ENCODE data around the gene NT5DC2. TPM values are rescaled to one million over a fixed set of nuclear protein-coding genes. Genes with fewer than 3 reads are reported as not detected.

The NT5DC2 gene
- polyA plus RNA-seq, 4 donors: 4.9 to 46.9 (median 23.8) TPM

DNA sequence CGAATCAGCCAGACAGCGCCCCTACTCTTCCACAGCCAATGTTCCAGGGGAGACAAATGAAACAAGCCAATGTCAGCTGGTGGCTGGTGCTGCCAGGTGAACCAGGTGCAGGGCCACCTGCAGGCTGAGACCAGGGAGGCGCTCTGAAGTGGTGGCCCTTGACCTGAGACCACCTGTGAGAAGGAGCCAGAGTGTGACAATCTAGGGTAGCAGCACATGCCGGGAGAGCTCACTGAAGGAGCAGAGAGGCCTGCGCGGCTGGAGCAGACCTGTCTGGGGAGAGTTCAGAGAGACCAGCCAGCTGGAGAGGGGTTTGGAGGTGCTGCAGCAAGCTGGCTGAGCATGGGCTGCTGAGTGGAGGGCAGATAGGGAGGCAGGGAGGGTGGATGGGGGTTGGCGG is 39.2 kb downstream of the NT5DC2 start:
- Histone ChIP-seq H3K27me3 (ENCODE audit: control insufficient read depth in 3 of 3, insufficient read depth in 3 of 3, low read length in 3 of 3) (no peaks in the 10 kb centered on the region), H3K4me1 (ENCODE audit: control insufficient read depth in 3 of 3, insufficient read depth in 2 of 3, low read depth in 1 of 3, low read length in 2 of 3) (no peaks in the 10 kb centered on the region), H3K9me3 (ENCODE audit: control insufficient read depth in 2 of 2, insufficient read depth in 1 of 2, low read depth in 1 of 2, low read length in 1 of 2) (no peaks in the 10 kb centered on the region), H3K36me3 (ENCODE audit: control insufficient read depth in 3 of 3, insufficient read depth in 2 of 3, low read depth in 1 of 3, low read length in 3 of 3) (peaks cover 2 to 51% (median 17%) of the 10 kb centered on the region in 3 donors), H3K4me3 (ENCODE audit: low read depth in 1 of 3, low read length in 3 of 3) (no peak overlapping the region), H3K27ac (ENCODE audit: low read depth in 1 of 3, low read length in 2 of 3) (peak overlapping the region in 1 of 3 donors; percentile 18)
- WGBS, 3 donors: 65 to 77% (median 75%) methylated on average over 7 of the region's 7 CpGs
- no peak for FAIRE-seq
- no peak for DNase-seq

DNA sequence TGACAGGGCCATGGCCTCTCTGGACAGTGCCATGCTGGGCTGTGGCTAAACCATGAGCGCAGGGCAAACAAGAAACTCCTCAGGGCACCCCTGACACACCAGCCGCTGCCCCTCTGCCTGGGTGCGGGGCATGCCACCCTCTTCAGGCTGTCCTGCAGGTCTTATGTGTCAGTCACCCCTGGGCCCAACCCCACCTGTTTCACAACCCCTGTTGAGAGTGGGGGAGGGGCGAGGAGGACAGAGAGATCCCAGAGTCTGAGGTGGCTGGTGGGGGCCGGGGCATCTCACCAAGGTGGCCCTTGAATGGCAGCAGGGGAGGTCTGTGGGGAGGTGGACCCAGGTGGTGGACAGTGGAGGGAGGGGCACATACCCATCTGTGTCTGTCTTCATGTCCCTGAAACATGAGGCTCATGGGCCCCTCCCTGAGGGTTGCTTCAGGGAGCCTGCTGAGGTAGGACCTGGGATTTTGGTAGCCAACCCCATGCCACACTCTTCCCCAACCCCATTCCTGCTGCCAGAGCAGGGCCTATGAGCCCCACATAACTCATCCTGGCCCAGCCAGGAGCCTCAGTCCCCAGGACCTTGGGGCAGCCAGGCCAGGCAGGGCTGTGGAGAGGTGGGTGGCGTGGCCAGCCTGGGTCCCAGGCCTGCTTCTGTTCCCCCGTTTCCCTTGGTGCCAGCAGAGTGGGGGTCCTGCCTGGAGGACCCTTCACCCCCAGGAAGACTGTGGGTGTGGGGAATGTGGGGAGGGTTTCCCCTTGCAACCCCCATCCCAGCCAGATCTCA is 40.2 kb downstream of the NT5DC2 start:
- Histone ChIP-seq H3K9me3 (ENCODE audit: control insufficient read depth in 2 of 2, insufficient read depth in 1 of 2, low read depth in 1 of 2, low read length in 1 of 2) (no peaks in the 10 kb centered on the region), H3K36me3 (ENCODE audit: control insufficient read depth in 3 of 3, insufficient read depth in 2 of 3, low read depth in 1 of 3, low read length in 3 of 3) (peaks cover 2 to 60% (median 20%) of the 10 kb centered on the region in 3 donors), H3K4me1 (ENCODE audit: control insufficient read depth in 3 of 3, insufficient read depth in 2 of 3, low read depth in 1 of 3, low read length in 2 of 3) (no peaks in the 10 kb centered on the region), H3K27me3 (ENCODE audit: control insufficient read depth in 3 of 3, insufficient read depth in 3 of 3, low read length in 3 of 3) (no peaks in the 10 kb centered on the region), H3K4me3 (ENCODE audit: low read depth in 1 of 3, low read length in 3 of 3) (no peak overlapping the region), H3K27ac (ENCODE audit: low read depth in 1 of 3, low read length in 2 of 3) (no peak overlapping the region)
- no peak for FAIRE-seq
- 91 to 93% (median 92%) methylated on average over 6 to 7 of the region's 7 CpGs for WGBS, 3 donors
- no peak for DNase-seq

DNA sequence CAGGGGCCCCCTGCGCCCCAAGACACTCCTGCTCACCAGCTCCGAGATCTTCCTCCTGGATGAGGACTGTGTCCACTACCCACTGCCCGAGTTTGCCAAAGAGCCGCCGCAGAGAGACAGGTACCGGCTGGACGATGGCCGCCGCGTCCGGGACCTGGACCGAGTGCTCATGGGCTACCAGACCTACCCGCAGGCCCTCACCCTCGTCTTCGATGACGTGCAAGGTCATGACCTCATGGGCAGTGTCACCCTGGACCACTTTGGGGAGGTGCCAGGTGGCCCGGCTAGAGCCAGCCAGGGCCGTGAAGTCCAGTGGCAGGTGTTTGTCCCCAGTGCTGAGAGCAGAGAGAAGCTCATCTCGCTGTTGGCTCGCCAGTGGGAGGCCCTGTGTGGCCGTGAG is 41.6 kb downstream of the NT5DC2 start:
- no peak for DNase-seq
- H3K9me3 ChIP-seq (ENCODE audit: control insufficient read depth in 2 of 2, insufficient read depth in 1 of 2, low read depth in 1 of 2, low read length in 1 of 2): no peaks in the 10 kb centered on the region
- H3K27ac ChIP-seq (ENCODE audit: low read depth in 1 of 3, low read length in 2 of 3): no peak overlapping the region
- H3K36me3 ChIP-seq (ENCODE audit: control insufficient read depth in 3 of 3, insufficient read depth in 2 of 3, low read depth in 1 of 3, low read length in 3 of 3): peaks cover 2 to 74% (median 20%) of the 10 kb centered on the region in 3 donors
- H3K27me3 ChIP-seq (ENCODE audit: control insufficient read depth in 3 of 3, insufficient read depth in 3 of 3, low read length in 3 of 3): no peaks in the 10 kb centered on the region
- H3K4me1 ChIP-seq (ENCODE audit: control insufficient read depth in 3 of 3, insufficient read depth in 2 of 3, low read depth in 1 of 3, low read length in 2 of 3): no peaks in the 10 kb centered on the region
- FAIRE-seq: no peak
- no peak overlapping the region for H3K4me3 ChIP-seq (ENCODE audit: low read depth in 1 of 3, low read length in 3 of 3)
- 92 to 96% (median 93%) methylated on average over 21 of the region's 21 CpGs for WGBS, 3 donors

DNA sequence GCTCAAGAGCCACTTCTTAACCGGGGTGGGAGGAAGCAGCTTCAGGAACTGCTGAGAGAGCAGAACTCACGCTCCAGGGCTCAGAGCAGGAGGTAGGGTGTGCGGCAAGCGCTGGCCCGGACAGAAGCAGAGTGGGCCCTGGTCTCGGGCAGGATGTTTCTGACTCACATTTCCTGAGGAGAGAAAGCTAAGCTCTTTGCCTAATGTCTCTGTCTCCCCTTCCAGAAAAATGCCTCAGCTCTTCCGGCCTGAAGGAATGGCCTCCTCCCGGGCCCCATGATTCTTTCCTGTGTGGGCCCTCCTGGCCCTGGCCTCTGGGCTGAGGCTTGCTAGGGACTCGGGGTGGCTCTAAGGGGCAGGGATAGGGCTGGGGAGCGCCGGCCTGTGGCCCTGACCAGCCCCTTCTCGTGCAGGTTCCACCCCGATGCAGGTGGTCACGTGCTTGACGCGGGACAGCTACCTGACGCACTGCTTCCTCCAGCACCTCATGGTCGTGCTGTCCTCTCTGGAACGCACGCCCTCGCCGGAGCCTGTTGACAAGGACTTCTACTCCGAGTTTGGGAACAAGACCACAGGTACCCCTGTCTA is 42.6 kb downstream of the NT5DC2 start:
- H3K36me3 ChIP-seq (ENCODE audit: control insufficient read depth in 3 of 3, insufficient read depth in 2 of 3, low read depth in 1 of 3, low read length in 3 of 3): peaks cover 2 to 84% (median 22%) of the 10 kb centered on the region in 3 donors
- WGBS, 3 donors: 84 to 86% (median 86%) methylated on average over 19 to 23 of the region's 23 CpGs
- FAIRE-seq: no peak

DNA sequence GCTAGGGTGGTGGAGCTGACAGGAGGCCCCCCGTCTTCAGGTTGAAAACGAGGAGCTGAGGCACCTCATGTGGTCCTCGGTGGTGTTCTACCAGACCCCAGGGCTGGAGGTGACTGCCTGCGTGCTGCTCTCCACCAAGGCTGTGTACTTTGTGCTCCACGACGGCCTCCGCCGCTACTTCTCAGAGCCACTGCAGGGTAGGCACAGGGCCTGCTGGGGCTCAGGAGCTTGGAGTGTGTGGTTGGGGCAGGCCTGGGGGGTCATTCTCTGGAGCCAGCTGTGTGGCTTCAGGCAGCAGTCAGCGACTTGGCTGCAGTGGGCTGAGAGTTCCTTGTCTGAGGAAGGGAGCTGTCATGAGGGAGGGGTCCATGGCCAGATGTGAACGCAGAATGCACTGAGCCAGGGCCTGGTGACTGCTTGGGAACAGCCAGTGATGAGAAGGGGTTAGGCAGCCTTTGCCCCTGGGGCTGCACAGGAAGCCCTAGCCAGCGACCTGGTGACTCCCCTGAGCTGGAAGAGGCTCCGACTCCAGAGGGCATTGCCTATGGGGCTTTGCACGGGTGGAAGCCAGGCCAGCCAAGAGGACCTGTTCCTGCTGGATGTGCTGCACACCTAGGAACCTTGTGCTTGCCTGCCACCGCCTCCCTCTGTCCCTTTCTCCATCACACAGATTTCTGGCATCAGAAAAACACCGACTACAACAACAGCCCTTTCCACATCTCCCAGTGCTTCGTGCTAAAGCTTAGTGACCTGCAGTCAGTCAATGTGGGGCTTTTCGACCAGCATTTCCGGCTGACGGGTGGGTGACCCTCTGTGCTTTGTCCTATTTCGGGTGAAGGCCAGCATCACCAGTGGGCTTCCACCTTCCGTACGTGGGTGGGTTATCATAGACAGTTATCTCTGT is 43.4 kb downstream of the NT5DC2 start:
- Histone ChIP-seq H3K4me3 (ENCODE audit: low read depth in 1 of 3, low read length in 3 of 3) (no peak overlapping the region), H3K27me3 (ENCODE audit: control insufficient read depth in 3 of 3, insufficient read depth in 3 of 3, low read length in 3 of 3) (no peaks in the 10 kb centered on the region), H3K27ac (ENCODE audit: low read depth in 1 of 3, low read length in 2 of 3) (peak overlapping the region in 1 of 3 donors; percentile 6), H3K9me3 (ENCODE audit: control insufficient read depth in 2 of 2, insufficient read depth in 1 of 2, low read depth in 1 of 2, low read length in 1 of 2) (no peaks in the 10 kb centered on the region), H3K36me3 (ENCODE audit: control insufficient read depth in 3 of 3, insufficient read depth in 2 of 3, low read depth in 1 of 3, low read length in 3 of 3) (peaks cover 2 to 92% (median 22%) of the 10 kb centered on the region in 3 donors), H3K4me1 (ENCODE audit: control insufficient read depth in 3 of 3, insufficient read depth in 2 of 3, low read depth in 1 of 3, low read length in 2 of 3) (no peaks in the 10 kb centered on the region)
- no peak for DNase-seq
- 80 to 91% (median 88%) methylated on average over 22 of the region's 22 CpGs for WGBS, 3 donors
- FAIRE-seq: no peak

More for the DNA sequence above, 42.6 kb downstream of the NT5DC2 start:
- peak overlapping the region in 1 of 3 donors; percentile 11 for H3K27ac ChIP-seq (ENCODE audit: low read depth in 1 of 3, low read length in 2 of 3)
- H3K27me3 ChIP-seq (ENCODE audit: control insufficient read depth in 3 of 3, insufficient read depth in 3 of 3, low read length in 3 of 3): no peaks in the 10 kb centered on the region
- H3K4me3 ChIP-seq (ENCODE audit: low read depth in 1 of 3, low read length in 3 of 3): no peak overlapping the region
- no peak for DNase-seq
- no peaks in the 10 kb centered on the region for H3K4me1 ChIP-seq (ENCODE audit: control insufficient read depth in 3 of 3, insufficient read depth in 2 of 3, low read depth in 1 of 3, low read length in 2 of 3)
- no peaks in the 10 kb centered on the region for H3K9me3 ChIP-seq (ENCODE audit: control insufficient read depth in 2 of 2, insufficient read depth in 1 of 2, low read depth in 1 of 2, low read length in 1 of 2)

DNA sequence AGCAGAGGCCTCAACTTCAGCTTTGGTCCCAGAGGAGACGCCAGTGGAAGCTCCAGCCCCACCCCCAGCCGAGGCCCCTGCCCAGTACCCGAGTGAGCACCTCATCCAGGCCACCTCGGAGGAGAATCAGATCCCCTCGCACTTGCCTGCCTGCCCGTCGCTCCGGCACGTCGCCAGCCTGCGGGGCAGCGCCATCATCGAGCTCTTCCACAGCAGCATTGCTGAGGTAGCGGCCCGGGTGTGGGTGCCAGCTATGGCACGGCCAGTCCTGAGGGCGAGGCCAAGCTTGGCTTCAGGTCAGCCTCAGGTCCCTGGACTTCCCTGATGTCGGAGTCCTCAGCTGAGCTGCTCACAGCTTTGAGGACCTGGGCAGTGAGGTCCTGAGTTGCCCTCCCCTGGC is 44.2 kb downstream of the NT5DC2 start:
- FAIRE-seq (no peak), DNase-seq (no peak)
- 95% methylated on average over 16 to 18 of the region's 18 CpGs for WGBS, 3 donors
- Histone ChIP-seq H3K27ac (ENCODE audit: low read depth in 1 of 3, low read length in 2 of 3) (no peak overlapping the region), H3K36me3 (ENCODE audit: control insufficient read depth in 3 of 3, insufficient read depth in 2 of 3, low read depth in 1 of 3, low read length in 3 of 3) (peaks cover 2 to 99% (median 22%) of the 10 kb centered on the region in 3 donors), H3K27me3 (ENCODE audit: control insufficient read depth in 3 of 3, insufficient read depth in 3 of 3, low read length in 3 of 3) (no peaks in the 10 kb centered on the region), H3K4me1 (ENCODE audit: control insufficient read depth in 3 of 3, insufficient read depth in 2 of 3, low read depth in 1 of 3, low read length in 2 of 3) (no peaks in the 10 kb centered on the region), H3K4me3 (ENCODE audit: low read depth in 1 of 3, low read length in 3 of 3) (no peak overlapping the region), H3K9me3 (ENCODE audit: control insufficient read depth in 2 of 2, insufficient read depth in 1 of 2, low read depth in 1 of 2, low read length in 1 of 2) (no peaks in the 10 kb centered on the region)

DNA sequence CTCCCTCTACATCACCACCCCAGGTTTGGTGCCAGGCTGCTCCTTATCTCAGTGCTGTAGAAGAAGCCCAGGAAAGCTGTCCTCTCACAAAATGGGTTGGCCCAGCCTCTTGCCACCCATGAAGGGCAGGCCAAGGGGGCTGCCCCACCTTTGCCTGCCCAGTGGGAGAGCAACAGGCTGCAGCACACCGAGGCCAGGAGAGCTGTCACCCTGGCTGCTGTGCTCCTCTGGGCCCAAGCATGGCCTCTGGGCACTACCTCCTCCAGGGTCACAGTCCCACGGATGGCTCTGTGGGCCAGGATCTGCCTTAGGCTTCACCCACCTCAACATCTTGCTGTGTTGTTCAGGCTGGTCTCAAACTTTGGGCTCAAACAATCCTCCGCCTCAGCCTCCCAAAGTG is 44.9 kb downstream of the NT5DC2 start:
- Histone ChIP-seq H3K27me3 (ENCODE audit: control insufficient read depth in 3 of 3, insufficient read depth in 3 of 3, low read length in 3 of 3) (no peaks in the 10 kb centered on the region), H3K36me3 (ENCODE audit: control insufficient read depth in 3 of 3, insufficient read depth in 2 of 3, low read depth in 1 of 3, low read length in 3 of 3) (peaks cover 2 to 96% (median 22%) of the 10 kb centered on the region in 3 donors), H3K4me3 (ENCODE audit: low read depth in 1 of 3, low read length in 3 of 3) (no peak overlapping the region), H3K9me3 (ENCODE audit: control insufficient read depth in 2 of 2, insufficient read depth in 1 of 2, low read depth in 1 of 2, low read length in 1 of 2) (no peaks in the 10 kb centered on the region), H3K4me1 (ENCODE audit: control insufficient read depth in 3 of 3, insufficient read depth in 2 of 3, low read depth in 1 of 3, low read length in 2 of 3) (no peaks in the 10 kb centered on the region), H3K27ac (ENCODE audit: low read depth in 1 of 3, low read length in 2 of 3) (no peak overlapping the region)
- FAIRE-seq (no peak), DNase-seq (no peak)
- WGBS, 3 donors: 91 to 96% (median 92%) methylated on average over 3 of the region's 3 CpGs
